HepG2 (cell line): ENCODE results near the gene ANKRD40. TPM values are rescaled to one million over a fixed set of nuclear protein-coding genes. Genes with fewer than 3 reads are reported as not detected.

Source experiments
- DPF2 ChIP-seq: sonication (generic); formaldehyde crosslinking; IDR thresholded peaks from 2 replicates; pipeline ENCODE4 v1.4.0; 2020; ENCODE audit warnings: mild to moderate bottlenecking, low read depth, missing genetic modification reagents, borderline replicate concordance
- HCFC1 ChIP-seq: fragments of 150-350 bp; IDR thresholded peaks from 2 replicates; pipeline ENCODE4 v1.6.1; 2014; ENCODE audit warnings: low read depth, low read length
- IKZF4 ChIP-seq: sonication (generic); formaldehyde crosslinking; IDR thresholded peaks from 2 replicates; pipeline ENCODE4 v1.5.1; 2020; ENCODE audit warnings: borderline replicate concordance, mild to moderate bottlenecking, low read depth, missing genetic modification reagents; ENCODE audit errors: not compliant biosample characterization
- MTF2 ChIP-seq: sonication (generic); formaldehyde crosslinking; IDR thresholded peaks from 2 replicates; pipeline ENCODE4 v1.5.0; 2020; ENCODE audit warnings: missing genetic modification reagents, borderline replicate concordance
- NR1H2 ChIP-seq: sonication (generic); formaldehyde crosslinking; IDR thresholded peaks from 2 replicates; pipeline ENCODE4 v1.8.1; 2022; ENCODE audit warnings: low read depth, missing genetic modification reagents, borderline replicate concordance
- SUZ12 ChIP-seq: fragments of 150-350 bp; IDR thresholded peaks from 2 replicates; pipeline ENCODE4 v1.6.1; 2014; ENCODE audit warnings: low read depth, low read length
- TEAD3 ChIP-seq: optimal IDR thresholded peaks from 2 replicates; pipeline ENCODE3; 2016; ENCODE audit warnings: borderline replicate concordance
- TFE3 ChIP-seq: IDR thresholded peaks from 2 replicates; pipeline ENCODE4 v1.6.1; 2016
- XRCC5 ChIP-seq: fragments of 200-400 bp; formaldehyde crosslinking; optimal IDR thresholded peaks from 2 replicates; pipeline ENCODE3; 2017; ENCODE audit warnings: mild to moderate bottlenecking, low read length
- ZBTB38 ChIP-seq: sonication (generic); formaldehyde crosslinking; IDR thresholded peaks from 2 replicates; pipeline ENCODE4 v1.5.1; 2020; ENCODE audit warnings: mild to moderate bottlenecking, missing genetic modification reagents
- ZMAT5 ChIP-seq: sonication (generic); formaldehyde crosslinking; IDR thresholded peaks from 2 replicates; pipeline ENCODE4 v1.5.0; 2020; ENCODE audit warnings: mild to moderate bottlenecking, low read depth, missing genetic modification reagents, borderline replicate concordance
- ZNF282 ChIP-seq: fragments of 450-650 bp; IDR thresholded peaks from 2 replicates; pipeline ENCODE4 v1.6.1; 2018; ENCODE audit not compliant: partially characterized antibody
- polyA plus RNA-seq, 8 experiments: library from polyadenylated mRNA; depleted of rRNA in 3 of 8; stranded (reverse) in 7 of 8; unstranded in 1 of 8; fragments of >200 nt; fragmentation: Illumina TruSeq in 4 of 8; extraction: Trizol in 4 of 8; gene quantifications; 2 replicates each; pipeline versions ENCODE4 v1.2.1 to v1.2.3, GENCODE V29; 2011 to 2016; ENCODE audit warnings: low read depth in 4 of 8, missing spikeins in 1 of 8, mixed read lengths in 1 of 8; ENCODE audit not compliant: insufficient read depth in 1 of 8
- total RNA-seq, 5 experiments: library from RNA; depleted of rRNA; stranded (reverse); fragments of >200 nt; fragmentation: Illumina TruSeq; extraction: Trizol; gene quantifications; 2 replicates each; pipeline ENCODE4 v1.2.3, GENCODE V29; 2016; ENCODE audit warnings: low read depth in 1 of 5
- TF ChIP-seq, protein P1 (sequence below): sonication (generic); formaldehyde crosslinking; IDR thresholded peaks from 2 replicates; pipeline ENCODE4 v1.4.0; 2020; ENCODE audit warnings: missing genetic modification reagents
- TF ChIP-seq, protein P2 (sequence below): sonication (generic); formaldehyde crosslinking; IDR thresholded peaks from 2 replicates; pipeline ENCODE4 v1.5.1; 2020; ENCODE audit warnings: mild to moderate bottlenecking, moderate library complexity, missing genetic modification reagents
- TF ChIP-seq, protein P3 (sequence below): sonication (generic); formaldehyde crosslinking; IDR thresholded peaks from 2 replicates; pipeline ENCODE4 v1.5.0; 2020; ENCODE audit warnings: missing genetic modification reagents, mild to moderate bottlenecking, borderline replicate concordance
- TF ChIP-seq, protein P4 (sequence below): sonication (generic); formaldehyde crosslinking; IDR thresholded peaks from 2 replicates; pipeline ENCODE4 v1.4.0; 2020; ENCODE audit warnings: missing genetic modification reagents, borderline replicate concordance
- TF ChIP-seq, protein P5 (sequence below): sonication (generic); formaldehyde crosslinking; IDR thresholded peaks from 2 replicates; pipeline ENCODE4 v1.5.0; 2020; ENCODE audit warnings: missing genetic modification reagents

Gene ANKRD40
- total and polyA plus RNA-seq, 2 of the 13 experiments (the other 11 are each of a cell fraction or from before 2014, with no cell fraction given): 35.0 to 46.4 TPM

DNA sequence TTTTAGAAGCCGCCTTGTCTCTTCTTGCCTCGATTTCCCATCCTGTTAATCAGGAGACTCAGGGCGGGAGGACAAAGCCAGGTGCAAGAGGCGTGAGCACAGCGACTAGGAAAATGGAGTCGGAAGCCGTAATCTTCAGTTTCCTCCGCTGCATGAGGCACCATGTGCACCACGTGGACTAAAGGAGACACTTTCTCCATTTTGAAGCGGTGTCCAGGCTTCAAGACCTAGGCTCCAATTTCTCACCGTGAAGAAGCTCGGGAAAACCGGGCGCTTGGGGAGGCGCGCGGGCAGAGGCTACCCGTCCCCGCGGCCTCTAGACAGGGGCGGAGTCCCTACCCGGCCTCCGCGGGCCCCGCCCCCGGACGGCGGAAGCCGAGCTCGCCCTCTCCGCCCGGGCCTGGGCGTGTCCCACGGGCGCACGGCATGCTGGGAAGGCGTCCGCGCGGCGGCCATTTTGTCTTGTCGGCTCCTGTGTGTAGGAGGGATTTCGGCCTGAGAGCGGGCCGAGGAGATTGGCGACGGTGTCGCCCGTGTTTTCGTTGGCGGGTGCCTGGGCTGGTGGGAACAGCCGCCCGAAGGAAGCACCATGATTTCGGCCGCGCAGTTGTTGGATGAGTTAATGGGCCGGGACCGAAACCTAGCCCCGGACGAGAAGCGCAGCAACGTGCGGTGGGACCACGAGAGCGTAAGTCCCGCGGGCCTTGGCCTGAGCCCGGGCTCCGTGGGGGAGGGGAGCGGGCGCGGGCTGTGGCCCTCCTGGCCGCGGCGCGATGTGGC lies 11.6 kb upstream of the ANKRD40 start, which contains the start of gene LUC7L3 (continued):
- TF ChIP-seq ZBTB38 (peak; percentile 86), TEAD3 (CRISPR knock-in tag) (peak; percentile 59), TFE3 (CRISPR knock-in tag) (no peak; the same call in none of the 2 replicates), XRCC5 (peak; percentile 90), NR1H2 (peak; percentile 71; the same call in 1 of the 2 replicates), DPF2 (CRISPR knock-in tag) (no peak), SUZ12 (peak; percentile 61), HCFC1 (peak; percentile 66), ZNF282 (no peak), MTF2 (CRISPR knock-in tag) (peak; percentile 97), ZMAT5 (CRISPR knock-in tag) (no peak), IKZF4 (CRISPR knock-in tag) (peak; percentile 87)
- TF ChIP-seq, protein P1, sequence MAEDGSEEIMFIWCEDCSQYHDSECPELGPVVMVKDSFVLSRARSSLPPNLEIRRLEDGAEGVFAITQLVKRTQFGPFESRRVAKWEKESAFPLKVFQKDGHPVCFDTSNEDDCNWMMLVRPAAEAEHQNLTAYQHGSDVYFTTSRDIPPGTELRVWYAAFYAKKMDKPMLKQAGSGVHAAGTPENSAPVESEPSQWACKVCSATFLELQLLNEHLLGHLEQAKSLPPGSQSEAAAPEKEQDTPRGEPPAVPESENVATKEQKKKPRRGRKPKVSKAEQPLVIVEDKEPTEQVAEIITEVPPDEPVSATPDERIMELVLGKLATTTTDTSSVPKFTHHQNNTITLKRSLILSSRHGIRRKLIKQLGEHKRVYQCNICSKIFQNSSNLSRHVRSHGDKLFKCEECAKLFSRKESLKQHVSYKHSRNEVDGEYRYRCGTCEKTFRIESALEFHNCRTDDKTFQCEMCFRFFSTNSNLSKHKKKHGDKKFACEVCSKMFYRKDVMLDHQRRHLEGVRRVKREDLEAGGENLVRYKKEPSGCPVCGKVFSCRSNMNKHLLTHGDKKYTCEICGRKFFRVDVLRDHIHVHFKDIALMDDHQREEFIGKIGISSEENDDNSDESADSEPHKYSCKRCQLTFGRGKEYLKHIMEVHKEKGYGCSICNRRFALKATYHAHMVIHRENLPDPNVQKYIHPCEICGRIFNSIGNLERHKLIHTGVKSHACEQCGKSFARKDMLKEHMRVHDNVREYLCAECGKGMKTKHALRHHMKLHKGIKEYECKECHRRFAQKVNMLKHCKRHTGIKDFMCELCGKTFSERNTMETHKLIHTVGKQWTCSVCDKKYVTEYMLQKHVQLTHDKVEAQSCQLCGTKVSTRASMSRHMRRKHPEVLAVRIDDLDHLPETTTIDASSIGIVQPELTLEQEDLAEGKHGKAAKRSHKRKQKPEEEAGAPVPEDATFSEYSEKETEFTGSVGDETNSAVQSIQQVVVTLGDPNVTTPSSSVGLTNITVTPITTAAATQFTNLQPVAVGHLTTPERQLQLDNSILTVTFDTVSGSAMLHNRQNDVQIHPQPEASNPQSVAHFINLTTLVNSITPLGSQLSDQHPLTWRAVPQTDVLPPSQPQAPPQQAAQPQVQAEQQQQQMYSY: 0 out of 2 replicates have a peak, but pooled peaks have one; percentile 56
- TF ChIP-seq, protein P2, sequence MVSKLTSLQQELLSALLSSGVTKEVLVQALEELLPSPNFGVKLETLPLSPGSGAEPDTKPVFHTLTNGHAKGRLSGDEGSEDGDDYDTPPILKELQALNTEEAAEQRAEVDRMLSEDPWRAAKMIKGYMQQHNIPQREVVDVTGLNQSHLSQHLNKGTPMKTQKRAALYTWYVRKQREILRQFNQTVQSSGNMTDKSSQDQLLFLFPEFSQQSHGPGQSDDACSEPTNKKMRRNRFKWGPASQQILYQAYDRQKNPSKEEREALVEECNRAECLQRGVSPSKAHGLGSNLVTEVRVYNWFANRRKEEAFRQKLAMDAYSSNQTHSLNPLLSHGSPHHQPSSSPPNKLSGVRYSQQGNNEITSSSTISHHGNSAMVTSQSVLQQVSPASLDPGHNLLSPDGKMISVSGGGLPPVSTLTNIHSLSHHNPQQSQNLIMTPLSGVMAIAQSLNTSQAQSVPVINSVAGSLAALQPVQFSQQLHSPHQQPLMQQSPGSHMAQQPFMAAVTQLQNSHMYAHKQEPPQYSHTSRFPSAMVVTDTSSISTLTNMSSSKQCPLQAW (CRISPR knock-in tag): peak; percentile 70
- TF ChIP-seq, protein P3, sequence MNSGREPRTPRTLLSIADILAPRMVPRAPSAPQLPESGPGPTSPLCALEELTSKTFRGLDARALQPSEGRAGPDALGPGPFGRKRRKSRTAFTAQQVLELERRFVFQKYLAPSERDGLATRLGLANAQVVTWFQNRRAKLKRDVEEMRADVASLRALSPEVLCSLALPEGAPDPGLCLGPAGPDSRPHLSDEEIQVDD (CRISPR knock-in tag): peak; percentile 38
- TF ChIP-seq, protein P4, sequence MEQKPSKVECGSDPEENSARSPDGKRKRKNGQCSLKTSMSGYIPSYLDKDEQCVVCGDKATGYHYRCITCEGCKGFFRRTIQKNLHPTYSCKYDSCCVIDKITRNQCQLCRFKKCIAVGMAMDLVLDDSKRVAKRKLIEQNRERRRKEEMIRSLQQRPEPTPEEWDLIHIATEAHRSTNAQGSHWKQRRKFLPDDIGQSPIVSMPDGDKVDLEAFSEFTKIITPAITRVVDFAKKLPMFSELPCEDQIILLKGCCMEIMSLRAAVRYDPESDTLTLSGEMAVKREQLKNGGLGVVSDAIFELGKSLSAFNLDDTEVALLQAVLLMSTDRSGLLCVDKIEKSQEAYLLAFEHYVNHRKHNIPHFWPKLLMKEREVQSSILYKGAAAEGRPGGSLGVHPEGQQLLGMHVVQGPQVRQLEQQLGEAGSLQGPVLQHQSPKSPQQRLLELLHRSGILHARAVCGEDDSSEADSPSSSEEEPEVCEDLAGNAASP (CRISPR knock-in tag): peak; percentile 86
- TF ChIP-seq, protein P5, sequence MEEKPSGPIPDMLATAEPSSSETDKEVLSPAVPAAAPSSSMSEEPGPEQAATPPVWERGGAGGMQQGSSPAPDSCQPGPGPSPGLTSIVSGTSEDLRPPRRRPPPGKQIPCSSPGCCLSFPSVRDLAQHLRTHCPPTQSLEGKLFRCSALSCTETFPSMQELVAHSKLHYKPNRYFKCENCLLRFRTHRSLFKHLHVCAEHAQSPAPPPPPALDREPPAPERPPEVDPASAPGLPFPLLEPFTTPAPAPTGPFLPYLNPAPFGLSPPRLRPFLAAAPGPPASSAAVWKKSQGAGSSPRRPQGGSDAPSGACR (CRISPR knock-in tag): peak; percentile 72
